ENCODE measurements around the gene CBFB. TPM values are rescaled to one million over a fixed set of nuclear protein-coding genes. Genes with fewer than 3 reads are reported as not detected.

CBFB gene
- total and polyA plus RNA-seq, 12 donors = 13.0 to 41.2 (median 27.1) TPM

GRCh38 chr16:67071476-67072048 lies 42.6 kb downstream of the CBFB start:
- H3K27ac ChIP-seq = no peak overlapping the region
- H3K4me3 ChIP-seq = no peak overlapping the region
- no peaks in the 10 kb centered on the region for H3K27me3 ChIP-seq
- peaks cover 0 to 23% of the 10 kb centered on the region in 2 donors for H3K36me3 ChIP-seq (replicated peaks in 1 of 2)
- no peak for DNase-seq
- no peaks in the 10 kb centered on the region for H3K4me1 ChIP-seq (replicated peaks in 1 of 2)
- 90 to 95% (median 93%) methylated on average over 4 of the region's 4 CpGs for WGBS, 4 donors
- TF ChIP-seq CTCF (IDR thresholded peaks at IDR 0.05) (no peak), POLR2A (IDR thresholded peaks at IDR 0.05) (no peak)
- no peaks in the 10 kb centered on the region for H3K9me3 ChIP-seq (replicated peaks in 1 of 3)
- intact Hi-C loops (cut with DNase I) = no loop called here

- 89 to 97% (median 96%) methylated on average over 2 of the region's 2 CpGs for WGBS, 4 donors
- H3K36me3 ChIP-seq (replicated peaks in 1 of 2) = peaks cover 0 to 5% of the 10 kb centered on the region in 2 donors
- DNase-seq = no peak
These were observed 46.4 kb downstream of the CBFB start for GRCh38 chr16:67075331-67075730.

GRCh38 chr16:67077871-67078270 lies 48.9 kb downstream of the CBFB start:
- 81 to 93% (median 84%) methylated on average over 4 of the region's 4 CpGs for WGBS, 4 donors
- H3K27ac ChIP-seq = no peak overlapping the region
- no peak for DNase-seq
- H3K9me3 ChIP-seq (replicated peaks in 1 of 3) = no peaks in the 10 kb centered on the region
- H3K36me3 ChIP-seq (replicated peaks in 1 of 2) = peaks cover 0 to 10% of the 10 kb centered on the region in 2 donors
- H3K4me3 ChIP-seq = no peak overlapping the region
- intact Hi-C loops (cut with DNase I) = no loop called here
- H3K4me1 ChIP-seq (replicated peaks in 1 of 2) = no peaks in the 10 kb centered on the region
- H3K27me3 ChIP-seq = no peaks in the 10 kb centered on the region
- TF ChIP-seq POLR2A (IDR thresholded peaks at IDR 0.05) (no peak), CTCF (IDR thresholded peaks at IDR 0.05) (no peak)

More at GRCh38 chr16:67075331-67075730, 46.4 kb downstream of the CBFB start:
- Histone ChIP-seq H3K27me3 (no peaks in the 10 kb centered on the region), H3K4me3 (no peak overlapping the region), H3K27ac (no peak overlapping the region), H3K9me3 (replicated peaks in 1 of 3) (no peaks in the 10 kb centered on the region), H3K4me1 (replicated peaks in 1 of 2) (no peaks in the 10 kb centered on the region)
- intact Hi-C loops (cut with DNase I) = no loop called here
- no peak for TF ChIP-seq POLR2A (IDR thresholded peaks at IDR 0.05)
- no peak for TF ChIP-seq CTCF (IDR thresholded peaks at IDR 0.05)

- whole genome bisulfite sequencing, 4 donors = 91 to 92% (median 92%) methylated on average over 6 of the region's 6 CpGs
- intact Hi-C loops (cut with DNase I) = no loop called here
- no peak overlapping the region for H3K27ac ChIP-seq
- peaks cover 0 to 14% of the 10 kb centered on the region in 2 donors for H3K36me3 ChIP-seq (replicated peaks in 1 of 2)
- H3K4me3 ChIP-seq = no peak overlapping the region
- no peaks in the 10 kb centered on the region for H3K27me3 ChIP-seq
- TF ChIP-seq CTCF (IDR thresholded peaks at IDR 0.05) (no peak), POLR2A (IDR thresholded peaks at IDR 0.05) (no peak)
- H3K9me3 ChIP-seq (replicated peaks in 1 of 3) = no peaks in the 10 kb centered on the region
- DNase-seq = no peak
- H3K4me1 ChIP-seq (replicated peaks in 1 of 2) = no peaks in the 10 kb centered on the region
These were observed 53.2 kb downstream of the CBFB start for GRCh38 chr16:67082100-67082499.

All from adrenal gland (tissue), 12 donors.